OCI-M2 (cell line): Measurements from ENCODE around the gene MAP2K4.

ENCODE experiments used
- DNase-seq: peaks from one replicate; lab custom pipeline; 2025; ENCODE audit not compliant: unreplicated experiment; lab: John Stamatoyannopoulos, UW

The MAP2K4 gene

GRCh38 chr17:12035673-12036072 lies 15.0 kb downstream of the MAP2K4 start:
- DNase-seq, result no peak

DNA sequence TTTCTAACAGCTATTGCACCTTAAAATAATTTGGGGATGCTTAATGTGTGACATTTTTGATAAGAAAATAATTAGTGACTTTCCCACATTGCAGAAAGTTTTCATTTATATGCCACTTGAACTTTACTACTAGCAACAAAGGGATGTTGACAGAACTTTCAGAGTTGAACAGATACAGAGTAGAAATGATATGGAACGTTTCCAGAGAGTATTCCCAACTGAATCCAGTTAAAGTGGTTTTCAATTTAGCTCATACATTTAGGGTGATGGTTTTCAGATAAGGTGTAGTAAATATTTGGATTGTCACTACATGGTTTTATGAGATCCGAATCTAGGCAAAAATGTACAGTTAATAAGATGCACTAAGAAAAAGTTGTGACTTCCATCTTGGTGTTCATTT lies 17.3 kb downstream of the MAP2K4 start:
- no peak for DNase-seq

- DNase-seq, result no peak
These were observed 19.8 kb downstream of the MAP2K4 start for GRCh38 chr17:12040478-12040877.

GRCh38 chr17:12041312-12041711 lies 20.6 kb downstream of the MAP2K4 start:
- DNase-seq, result no peak

DNA sequence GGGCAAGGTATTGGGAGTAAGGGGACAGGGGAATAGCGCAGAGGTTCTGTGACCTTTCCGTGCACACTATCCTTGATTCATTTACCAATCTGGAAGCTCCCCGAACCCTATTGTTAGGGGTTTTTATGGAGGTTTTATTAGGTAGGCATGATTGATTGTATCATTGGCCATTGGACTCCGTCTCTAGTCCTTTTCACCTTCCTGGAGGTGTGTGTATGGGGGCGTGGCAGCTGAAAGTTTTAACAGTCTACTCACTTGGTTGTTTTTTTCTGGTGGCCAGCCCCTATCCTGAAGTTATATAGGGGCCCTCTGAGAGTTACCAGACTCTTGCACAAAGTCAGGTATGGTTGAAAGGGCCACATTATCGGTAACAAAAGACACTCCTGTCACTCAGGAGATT lies 23.0 kb downstream of the MAP2K4 start:
- DNase-seq, result no peak

- no peak for DNase-seq
These were observed 26.1 kb downstream of the MAP2K4 start for GRCh38 chr17:12046786-12047185.

- DNase-seq, result no peak
These were observed 27.2 kb downstream of the MAP2K4 start for GRCh38 chr17:12047681-12048376.

GRCh38 chr17:12048843-12049473 lies 28.3 kb downstream of the MAP2K4 start:
- no peak for DNase-seq

GRCh38 chr17:12050646-12051225 lies 30.1 kb downstream of the MAP2K4 start:
- no peak for DNase-seq

DNA sequence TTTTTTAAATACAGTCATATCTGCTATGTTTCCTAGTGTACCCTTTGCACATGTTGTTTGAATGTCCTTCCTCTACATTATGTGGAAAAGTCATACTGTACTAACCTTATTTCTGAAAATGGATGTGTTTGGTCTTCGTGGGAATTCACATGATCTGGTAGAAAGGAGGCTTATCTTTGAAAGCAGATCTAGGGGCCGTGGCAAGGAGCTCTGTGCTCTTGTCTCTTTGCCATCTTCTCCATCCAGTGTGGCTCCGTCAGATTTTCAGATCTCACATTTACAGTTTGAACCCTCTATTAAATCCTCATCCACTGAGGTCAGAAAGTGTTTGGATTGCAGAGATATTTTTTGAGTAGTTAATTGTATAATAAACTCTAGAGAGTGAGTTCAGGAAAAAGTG lies 32.9 kb downstream of the MAP2K4 start:
- no peak for DNase-seq

GRCh38 chr17:12055889-12056288 lies 35.2 kb downstream of the MAP2K4 start:
- DNase-seq, result no peak

GRCh38 chr17:12057520-12057919 lies 36.8 kb downstream of the MAP2K4 start:
- no peak for DNase-seq

DNA sequence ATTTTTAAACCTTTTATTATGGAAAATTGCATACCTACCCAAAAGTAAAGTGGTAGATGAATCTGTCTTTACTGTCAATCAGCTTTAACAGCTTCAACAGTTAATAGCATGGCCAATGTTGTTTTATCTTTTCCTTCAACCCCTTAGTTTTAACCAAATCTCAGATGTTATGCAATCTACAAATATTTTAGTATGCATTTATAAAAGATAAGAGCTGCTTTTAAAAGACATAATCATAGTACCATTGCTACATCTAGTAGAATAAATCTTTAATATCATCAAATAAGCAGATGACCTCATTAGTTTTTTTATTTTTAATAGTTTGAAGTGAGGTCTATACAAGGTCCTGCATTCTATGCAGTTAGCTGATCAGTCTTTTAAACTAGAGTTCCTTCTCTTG lies 37.9 kb downstream of the MAP2K4 start:
- DNase-seq, result no peak

DNA sequence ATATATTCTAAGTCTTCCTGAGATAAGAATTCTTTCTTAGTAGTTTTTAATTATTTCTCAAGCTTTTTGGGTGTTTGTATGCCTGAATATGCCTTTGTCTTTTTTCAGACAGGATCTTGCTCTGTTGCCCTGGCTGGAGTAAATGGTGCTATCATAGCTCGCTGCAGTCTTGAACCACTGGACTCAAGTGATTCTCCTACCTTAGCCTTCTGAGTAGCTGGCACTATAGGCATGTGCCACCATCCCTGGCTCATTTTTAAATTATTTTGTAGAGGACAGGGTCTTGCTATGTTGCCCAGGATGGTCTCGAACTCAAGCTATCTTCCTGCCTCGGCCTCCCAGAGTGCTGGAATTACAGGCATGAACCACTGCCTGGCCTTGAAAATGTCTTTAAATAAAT lies 41.6 kb downstream of the MAP2K4 start:
- DNase-seq, result no peak

DNA sequence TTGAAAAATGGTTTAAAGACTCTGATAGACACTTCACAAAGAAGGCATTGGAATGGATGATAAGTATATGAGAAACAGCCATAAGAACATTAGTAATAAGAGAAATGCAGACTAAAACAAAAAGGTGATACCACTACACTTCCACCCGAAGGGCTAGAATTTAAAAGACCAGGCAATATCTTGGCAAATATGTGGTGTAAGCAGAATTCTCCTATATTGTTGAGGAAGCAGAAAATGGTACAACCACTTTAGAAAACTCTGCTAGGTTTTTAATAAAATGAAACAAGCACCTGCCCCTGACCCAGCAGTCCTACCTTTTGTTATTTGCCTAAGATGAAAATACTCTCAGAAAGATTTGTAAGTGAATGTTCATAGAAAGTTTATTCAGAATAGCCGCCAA lies 43.7 kb downstream of the MAP2K4 start:
- DNase-seq, result no peak

GRCh38 chr17:12067485-12067884 lies 46.8 kb downstream of the MAP2K4 start:
- no peak for DNase-seq

DNA sequence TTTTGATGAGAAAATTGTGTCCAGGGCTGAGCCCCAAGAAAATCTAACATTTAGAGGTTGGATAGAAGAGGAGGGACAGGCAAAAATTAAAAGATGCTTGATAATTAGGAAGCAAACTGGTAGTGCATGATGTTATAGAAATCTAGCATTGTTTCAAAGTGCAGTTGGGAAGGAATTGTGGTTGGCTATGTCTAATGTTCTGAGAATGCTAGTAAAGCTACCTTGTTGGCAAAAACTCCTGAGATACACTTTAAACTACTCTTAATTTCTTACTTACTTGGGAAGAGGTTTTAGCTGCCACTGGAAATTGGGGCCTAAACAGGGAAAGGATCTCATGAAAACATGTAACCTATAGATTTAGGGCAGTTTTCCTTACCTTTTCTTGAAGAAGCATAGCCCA lies 48.3 kb downstream of the MAP2K4 start:
- no peak for DNase-seq

GRCh38 chr17:12070561-12070960 lies 49.9 kb downstream of the MAP2K4 start:
- DNase-seq, result no peak

GRCh38 chr17:12074346-12074745 lies 53.7 kb downstream of the MAP2K4 start:
- no peak for DNase-seq

DNA sequence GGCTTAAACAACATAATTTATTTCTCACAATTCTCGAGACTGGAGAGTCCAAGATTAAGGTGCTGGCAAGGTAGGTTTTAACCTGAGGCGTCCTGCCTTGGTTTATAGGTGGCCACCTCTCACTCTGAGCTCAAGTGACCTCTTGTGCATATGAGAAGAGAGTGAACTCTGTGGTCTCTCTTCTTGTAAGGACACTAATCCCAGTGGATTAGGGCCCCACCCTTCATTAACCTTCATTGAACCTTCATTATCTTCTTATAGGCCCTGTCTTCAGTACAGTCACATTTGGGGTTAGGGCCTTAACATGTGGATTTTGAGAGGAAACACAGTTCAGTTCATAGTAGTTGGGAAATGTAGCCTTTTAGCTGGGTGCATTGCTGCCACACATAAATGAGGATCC lies 57.1 kb downstream of the MAP2K4 start:
- DNase-seq, result no peak

- no peak for DNase-seq
These were observed 58.1 kb downstream of the MAP2K4 start for GRCh38 chr17:12078791-12079190.

- DNase-seq, result no peak
These were observed 61.0 kb downstream of the MAP2K4 start for GRCh38 chr17:12081720-12082119.
